ENCODE data around the gene GBX1. TPM values are rescaled to one million over a fixed set of nuclear protein-coding genes. Genes with fewer than 3 reads are reported as not detected.

The GBX1 gene
- total RNA-seq, 1 experiment from 2014 or later, result not detected

DNA sequence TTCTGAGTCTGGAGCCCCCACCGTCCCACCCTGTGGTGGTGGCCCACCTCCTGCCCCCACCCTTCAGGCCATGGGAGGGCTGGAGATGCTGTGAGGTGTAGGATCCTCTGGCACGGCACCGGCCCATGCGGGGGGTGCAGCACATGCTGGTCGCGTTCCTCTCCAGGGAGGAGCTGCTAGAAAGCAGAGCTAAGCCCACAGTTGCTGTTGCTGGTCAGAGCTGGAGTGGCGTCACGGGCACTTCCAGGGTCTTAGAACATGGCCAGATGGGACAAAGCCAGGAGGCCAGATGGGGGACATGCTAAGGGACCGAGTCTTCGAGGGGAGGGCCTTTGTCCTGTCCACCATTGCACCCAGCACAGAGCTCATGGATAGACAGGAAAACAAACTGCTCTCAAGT is 59.6 kb downstream of the GBX1 start:
- H3K4me2 ChIP-seq (ENCODE audit: insufficient read depth, insufficient read length, low read length), result no peak overlapping the region
- H3K4me3 Mint-ChIP-seq, result no peak overlapping the region

More for the DNA sequence above, 59.6 kb downstream of the GBX1 start:
- no peak overlapping the region for H3K4ac ChIP-seq (ENCODE audit: low read depth, low read length)
- peak overlapping the region; percentile 25 for H2AK5ac ChIP-seq (ENCODE audit: insufficient read length, low read length)
- no peak overlapping the region for H2BK15ac ChIP-seq (ENCODE audit: low read depth, low read length)
- H3K56ac ChIP-seq (ENCODE audit: insufficient read length, low read depth, low read length), result no peak overlapping the region
- no peak overlapping the region for H2BK20ac ChIP-seq (ENCODE audit: low read depth, low read length, poor library complexity, severe bottlenecking)
- no peak overlapping the region for H3K27ac ChIP-seq (ENCODE audit: insufficient read length, low read depth, low read length)
- Mint-ChIP-seq H3K36me3 (ENCODE audit: insufficient read depth in 1 of 3, low read depth in 3 of 3) (peaks cover 0 to 6% (median 2%) of the 10 kb centered on the region in 3 experiments; a peak in 5 of 7 replicates), H3K27me3 (ENCODE audit: low read depth) (no peaks in the 10 kb centered on the region; the same call in 1 of the 2 replicates), H3K27ac (no peak overlapping the region), H3K4me1 (peaks cover 27 to 38% of the 10 kb centered on the region in 2 experiments), H3K9me3 (no peaks in the 10 kb centered on the region)
- H3K23me2 ChIP-seq (ENCODE audit: insufficient read length, low read depth, low read length, poor library complexity, severe bottlenecking), result peaks cover 3% of the 10 kb centered on the region
- peaks cover 3% of the 10 kb centered on the region for H3K79me1 ChIP-seq (ENCODE audit: insufficient read depth, low read depth, low read length, poor library complexity, severe bottlenecking)
- no peak overlapping the region for H3K23ac ChIP-seq (ENCODE audit: insufficient read length, low read depth, low read length)
- no peak overlapping the region for H4K91ac ChIP-seq (ENCODE audit: insufficient read length, low read depth, low read length)
- H2AFZ ChIP-seq (ENCODE audit: low read length), result no peak overlapping the region
- no CpG with 5 or more reads among the region's 10 CpGs for WGBS (ENCODE audit: extremely low coverage, insufficient read length, low lambda C conversion rate)
- no peak overlapping the region for H3K9ac ChIP-seq (ENCODE audit: extremely low read depth, insufficient read length, low read length)
- no peak overlapping the region for H3K14ac ChIP-seq (ENCODE audit: insufficient read depth, low read length)
- no peak for DNase-seq
- no peaks in the 10 kb centered on the region for H4K20me1 ChIP-seq (ENCODE audit: control insufficient read depth, insufficient read depth, insufficient read length)
- no peak overlapping the region for H4K8ac ChIP-seq (replicated peaks; ENCODE audit: insufficient read length, low read depth, low read length)
- no peaks in the 10 kb centered on the region for H3K27me3 ChIP-seq (ENCODE audit: insufficient read depth, low read length)
- no peak overlapping the region for H3K18ac ChIP-seq (ENCODE audit: insufficient read length, low read depth, low read length)
- no peak overlapping the region for H3T11ph ChIP-seq (ENCODE audit: low read length)
- no peak overlapping the region for H2BK12ac ChIP-seq (ENCODE audit: insufficient read length, low read depth, low read length)
- no peak overlapping the region for H4K5ac ChIP-seq (ENCODE audit: insufficient read length, low read depth, low read length)
- peaks cover 2% of the 10 kb centered on the region; the same call in 1 of the 2 replicates for H3K79me2 ChIP-seq (ENCODE audit: insufficient read depth, low read length)
- peaks cover 12% of the 10 kb centered on the region for H3K4me1 ChIP-seq (ENCODE audit: insufficient read depth, low read length)
- no peaks in the 10 kb centered on the region for H3K9me3 ChIP-seq (ENCODE audit: control insufficient read depth, low read depth, low read length)
- H2BK120ac ChIP-seq (ENCODE audit: low read depth, low read length, poor library complexity, severe bottlenecking), result no peak overlapping the region
- TF ChIP-seq, protein P1, sequence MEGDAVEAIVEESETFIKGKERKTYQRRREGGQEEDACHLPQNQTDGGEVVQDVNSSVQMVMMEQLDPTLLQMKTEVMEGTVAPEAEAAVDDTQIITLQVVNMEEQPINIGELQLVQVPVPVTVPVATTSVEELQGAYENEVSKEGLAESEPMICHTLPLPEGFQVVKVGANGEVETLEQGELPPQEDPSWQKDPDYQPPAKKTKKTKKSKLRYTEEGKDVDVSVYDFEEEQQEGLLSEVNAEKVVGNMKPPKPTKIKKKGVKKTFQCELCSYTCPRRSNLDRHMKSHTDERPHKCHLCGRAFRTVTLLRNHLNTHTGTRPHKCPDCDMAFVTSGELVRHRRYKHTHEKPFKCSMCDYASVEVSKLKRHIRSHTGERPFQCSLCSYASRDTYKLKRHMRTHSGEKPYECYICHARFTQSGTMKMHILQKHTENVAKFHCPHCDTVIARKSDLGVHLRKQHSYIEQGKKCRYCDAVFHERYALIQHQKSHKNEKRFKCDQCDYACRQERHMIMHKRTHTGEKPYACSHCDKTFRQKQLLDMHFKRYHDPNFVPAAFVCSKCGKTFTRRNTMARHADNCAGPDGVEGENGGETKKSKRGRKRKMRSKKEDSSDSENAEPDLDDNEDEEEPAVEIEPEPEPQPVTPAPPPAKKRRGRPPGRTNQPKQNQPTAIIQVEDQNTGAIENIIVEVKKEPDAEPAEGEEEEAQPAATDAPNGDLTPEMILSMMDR (conservative IDR thresholded peaks at IDR 0.05), result no peak
- no peak overlapping the region for H2BK5ac ChIP-seq (ENCODE audit: insufficient read length, low read length)
